Stimulated activated CD8-positive, alpha-beta memory T cell treated with anti-CD3 and anti-CD28 coated beads, Interleukin-7, amount 100 ng/mL, for 24 hours (primary cell): ENCODE measurements around the gene L1CAM.

Source experiments
- DNase-seq: peaks from one replicate; pipeline ENCODE4 v3.0.0-alpha.2; 2020; ENCODE audit warnings: low read depth

The L1CAM gene

DNA sequence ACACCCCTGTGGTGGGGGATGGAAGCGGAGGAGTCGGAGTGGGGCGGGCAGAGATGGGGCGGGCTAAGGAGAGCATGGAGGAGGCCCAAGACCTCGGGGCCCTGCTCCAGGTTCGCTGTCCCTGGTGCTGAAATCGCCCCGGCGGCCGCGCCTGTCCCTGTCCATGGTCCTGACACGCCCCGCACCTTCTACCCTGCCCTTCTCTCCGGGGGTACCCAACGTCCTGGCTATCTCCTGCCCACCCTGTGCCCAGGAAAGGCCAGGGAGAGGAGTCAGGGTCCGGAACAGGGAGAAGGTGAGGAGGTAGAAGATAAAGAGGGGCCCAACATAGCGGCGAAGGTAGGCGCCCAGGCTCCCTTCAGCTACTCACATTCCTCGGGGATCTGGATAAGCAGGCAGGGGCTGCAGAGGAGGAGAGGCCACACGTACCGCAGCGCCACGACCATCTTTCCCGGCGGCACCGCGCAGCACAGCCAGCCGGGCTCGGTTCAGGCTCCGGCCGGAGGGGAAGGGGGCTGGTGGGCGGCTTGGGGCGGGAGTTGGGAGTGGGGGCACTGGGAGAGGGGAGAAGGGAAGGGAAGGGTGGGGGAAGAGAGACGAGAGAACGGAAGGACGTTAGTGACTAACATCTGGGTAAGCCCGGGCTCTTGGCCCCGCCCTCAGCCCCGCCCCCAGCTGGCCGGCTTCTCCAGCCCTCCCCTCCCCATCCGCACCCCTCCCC is 10.4 kb downstream of the L1CAM start:
- DNase-seq, result peak; percentile 37

DNA sequence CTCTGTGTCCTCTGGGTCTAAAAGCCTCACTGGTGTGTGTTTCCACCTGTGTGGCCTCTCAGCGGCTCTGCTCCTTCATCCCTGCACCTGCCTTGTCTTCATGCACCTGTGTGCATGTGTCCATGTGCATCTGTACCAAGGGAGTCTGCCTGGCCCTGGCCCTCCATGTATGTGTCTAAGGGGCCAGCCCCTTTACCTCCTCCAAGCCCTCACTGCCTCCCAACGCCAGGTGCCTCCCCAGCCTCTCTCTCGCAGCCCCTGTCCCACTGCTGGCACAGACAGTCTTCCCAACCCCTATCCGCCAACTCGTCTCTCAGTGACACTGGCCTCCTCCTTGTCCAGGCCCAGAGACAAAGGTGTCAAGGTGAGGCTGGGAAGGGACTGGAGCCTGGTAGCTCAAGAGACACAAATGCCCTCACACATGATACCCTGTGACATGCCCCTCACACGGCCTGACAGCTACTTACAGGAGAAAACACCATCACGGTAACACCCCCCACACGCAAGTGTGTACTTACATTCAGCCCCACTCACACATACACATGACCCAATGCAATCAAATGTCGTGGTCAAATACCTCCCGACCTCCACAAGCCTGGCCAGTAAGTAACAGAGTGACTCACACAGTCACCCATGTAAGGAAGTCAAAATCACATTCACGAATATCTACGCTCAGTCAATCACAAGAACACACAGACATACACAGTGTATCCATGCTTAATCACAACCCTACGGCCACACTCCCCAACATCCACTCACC is 11.4 kb downstream of the L1CAM start:
- no peak for DNase-seq

DNA sequence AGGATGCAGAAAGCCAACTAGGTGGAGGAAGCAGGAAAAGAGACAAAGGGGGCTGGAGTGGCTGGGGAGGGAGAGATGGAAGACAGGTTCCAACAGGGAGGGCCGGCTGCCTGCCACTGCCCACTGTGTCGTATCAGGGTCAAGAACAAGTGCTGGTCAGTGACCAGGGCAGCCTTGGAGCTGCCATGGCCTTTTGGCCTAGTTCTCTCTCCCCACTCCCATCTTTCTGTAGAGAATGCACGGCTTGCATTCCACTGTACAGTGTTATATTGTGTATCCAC is 11.9 kb downstream of the L1CAM start:
- no peak for DNase-seq

GRCh38 chrX:153873282-153874084 is 12.5 kb downstream of the L1CAM start:
- DNase-seq, result no peak

DNA sequence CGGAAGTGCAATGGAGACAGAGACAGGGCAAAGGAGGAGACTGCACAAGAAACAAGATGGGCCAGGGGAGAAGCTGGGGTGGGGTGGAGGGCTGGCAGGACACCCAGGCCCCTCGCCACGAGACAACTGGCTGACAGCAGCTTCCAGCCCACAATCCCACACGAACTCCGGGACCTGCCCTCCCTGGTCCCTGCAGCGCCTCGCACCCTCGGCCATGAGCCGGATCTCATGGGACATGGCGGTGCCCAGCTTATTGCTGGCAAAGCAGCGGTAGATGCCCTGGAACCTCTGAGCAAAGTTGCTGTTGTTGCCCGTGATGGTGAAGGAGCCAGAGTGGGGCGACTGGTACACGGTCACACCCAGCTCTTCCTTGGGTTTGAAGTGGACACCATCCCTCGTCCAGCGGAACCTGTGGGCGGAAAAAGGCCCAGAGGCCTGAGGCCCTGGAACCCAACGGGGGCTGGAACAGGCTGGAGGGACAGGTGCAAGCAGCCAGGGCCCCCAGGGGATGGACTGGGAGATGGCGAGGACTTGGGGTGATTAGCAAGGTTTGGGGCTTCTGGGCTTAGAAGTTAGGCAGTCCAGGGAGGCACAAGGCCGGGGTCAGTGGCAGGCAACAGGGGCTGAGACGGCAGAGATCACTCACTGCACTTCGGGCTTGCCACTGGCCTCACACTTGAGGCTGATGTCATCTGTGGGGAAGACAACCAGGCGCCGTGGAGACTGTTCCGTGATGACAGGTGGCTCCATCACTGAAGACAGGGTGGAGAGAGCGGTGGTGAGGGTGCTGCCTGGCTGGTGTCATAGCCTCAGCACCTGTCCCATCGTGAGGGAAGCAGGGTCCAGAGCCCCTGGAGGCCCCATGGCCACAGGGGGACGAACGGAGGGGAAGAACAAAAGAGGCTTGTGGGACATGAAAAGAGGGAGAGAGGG is 13.8 kb downstream of the L1CAM start:
- no peak for DNase-seq

DNA sequence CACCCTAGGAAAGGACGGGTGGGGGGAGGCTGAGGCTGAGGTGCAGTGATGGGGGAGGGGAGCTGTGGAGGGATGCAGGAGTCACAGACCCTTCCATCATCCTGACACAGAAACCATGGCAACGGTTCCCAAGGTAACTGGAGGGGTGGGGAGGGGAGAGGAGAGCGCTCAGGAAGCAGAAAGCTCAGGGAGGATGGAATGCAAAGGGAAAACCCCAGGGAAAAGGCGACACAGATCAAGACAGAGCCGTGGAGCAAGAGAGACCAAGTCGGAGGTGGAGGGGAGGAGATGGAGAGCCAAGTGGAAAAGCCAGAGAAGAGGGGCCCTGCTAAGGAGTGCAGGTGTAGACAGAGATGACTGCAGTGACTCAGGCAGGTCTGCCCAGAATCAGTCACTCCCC is 14.5 kb downstream of the L1CAM start:
- no peak for DNase-seq

DNA sequence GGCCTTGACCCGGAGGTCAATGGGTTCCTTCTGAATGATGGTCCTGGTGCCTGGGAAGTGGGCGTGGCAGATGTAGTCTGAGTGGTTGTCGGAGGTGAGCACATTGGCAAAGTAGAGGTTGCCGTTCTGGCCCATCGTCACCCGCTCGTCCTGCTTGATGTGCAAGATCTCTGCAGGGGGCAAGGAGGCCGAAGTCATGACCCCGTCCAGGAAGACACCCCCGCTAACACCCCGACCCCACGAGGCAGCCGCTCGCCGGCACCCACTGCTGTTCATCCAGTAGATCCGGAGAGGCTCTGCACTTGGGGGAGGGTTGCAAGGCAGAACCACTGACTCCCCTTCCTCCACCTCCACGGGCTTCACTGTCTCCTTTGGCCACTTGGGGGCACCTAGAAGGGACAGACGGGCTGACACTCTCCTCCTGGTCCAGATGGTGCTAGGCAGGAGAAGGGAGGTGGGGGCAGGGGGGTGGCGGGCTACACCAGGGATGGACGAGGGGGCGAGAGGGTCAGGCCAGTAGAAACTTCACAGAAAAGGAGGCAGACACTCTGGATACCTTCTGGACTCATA is 15.1 kb downstream of the L1CAM start:
- DNase-seq, result no peak

GRCh38 chrX:153870288-153870690 is 15.7 kb downstream of the L1CAM start:
- DNase-seq, result no peak

DNA sequence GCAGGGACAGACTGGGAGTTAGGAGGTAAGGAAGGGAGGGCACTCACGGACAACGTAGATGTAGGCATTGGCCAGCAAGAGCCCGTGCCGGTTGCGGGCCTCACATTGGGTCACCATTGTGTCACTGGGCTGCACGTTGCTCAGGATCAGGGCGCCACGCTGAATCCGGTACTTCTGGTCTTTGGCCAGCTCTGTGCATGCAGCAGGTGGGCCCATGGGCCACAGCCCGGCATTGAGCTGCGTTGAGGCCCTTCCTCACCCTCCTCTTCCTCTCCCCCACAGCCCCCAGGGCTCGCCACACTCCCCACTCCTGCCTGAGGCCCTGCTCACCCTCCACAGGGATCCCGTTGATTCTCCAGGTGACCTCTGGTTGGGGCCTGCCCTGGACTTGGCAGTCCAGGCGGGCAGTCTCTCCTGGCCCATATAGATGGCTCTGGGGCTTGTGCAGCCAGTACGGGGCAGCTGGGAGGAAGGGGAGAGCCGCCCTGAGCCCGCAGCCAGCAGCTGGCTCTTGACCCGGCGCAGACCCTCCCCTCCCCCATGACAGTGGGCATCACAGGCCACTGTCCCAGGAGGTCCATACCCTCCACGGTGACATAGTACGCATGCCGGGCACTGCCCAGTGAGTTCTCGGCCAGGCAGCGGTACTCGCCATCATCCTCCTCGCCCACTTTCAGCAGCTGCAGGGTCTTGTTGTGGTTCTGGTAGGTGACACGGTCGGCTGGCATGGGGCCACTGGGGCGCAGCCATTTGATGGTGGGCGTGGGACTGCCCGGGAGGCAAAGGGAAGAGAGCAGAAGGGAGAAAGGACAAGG is 16.3 kb downstream of the L1CAM start:
- no peak for DNase-seq

DNA sequence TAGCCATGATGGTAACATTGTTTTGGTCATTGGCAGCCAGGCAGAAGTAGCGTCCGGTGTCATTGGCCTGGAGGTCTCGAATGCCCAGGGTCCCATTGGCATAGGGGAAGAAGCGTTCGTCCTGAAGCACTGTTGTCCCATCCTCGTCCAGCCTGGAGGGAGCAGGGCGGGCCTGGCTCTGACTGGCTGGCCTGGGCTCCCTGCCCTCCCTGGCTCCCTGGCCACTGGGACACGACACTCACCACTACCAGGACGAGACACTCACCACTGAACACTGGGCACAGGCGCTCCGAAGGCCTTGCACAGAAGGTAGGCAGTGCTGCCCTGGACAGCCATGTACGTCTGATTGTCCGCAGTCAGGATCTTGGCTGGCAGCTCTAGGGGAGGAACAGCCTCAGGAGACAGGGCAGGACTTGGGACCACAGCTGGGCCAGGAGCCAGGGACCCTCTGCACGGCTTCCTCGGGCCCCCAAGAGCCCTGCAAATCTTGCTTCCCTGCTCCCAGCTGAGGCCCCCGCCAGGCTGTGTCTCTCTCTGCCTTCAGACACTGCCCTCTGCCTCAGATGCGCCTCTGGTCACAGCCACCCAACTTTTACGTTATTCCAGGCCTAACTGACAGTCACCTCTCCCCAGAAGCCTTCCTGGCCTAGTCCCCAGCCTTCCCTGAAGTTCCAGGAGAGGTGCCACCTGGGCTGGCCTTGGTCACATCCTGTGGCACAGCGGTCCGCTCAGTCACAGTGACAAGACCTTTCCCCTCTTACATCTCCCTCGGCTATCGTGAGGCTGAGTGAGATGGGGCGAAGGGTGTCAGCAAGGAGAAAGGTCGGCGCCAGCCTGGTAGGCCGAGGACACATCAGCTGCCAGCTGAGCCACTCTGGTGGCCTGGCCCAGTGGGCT is 17.1 kb downstream of the L1CAM start:
- no peak for DNase-seq

- no peak for DNase-seq
These were observed 18.3 kb downstream of the L1CAM start for GRCh38 chrX:153867671-153868070.

GRCh38 chrX:153867139-153867538 is 18.8 kb downstream of the L1CAM start:
- DNase-seq, result no peak

DNA sequence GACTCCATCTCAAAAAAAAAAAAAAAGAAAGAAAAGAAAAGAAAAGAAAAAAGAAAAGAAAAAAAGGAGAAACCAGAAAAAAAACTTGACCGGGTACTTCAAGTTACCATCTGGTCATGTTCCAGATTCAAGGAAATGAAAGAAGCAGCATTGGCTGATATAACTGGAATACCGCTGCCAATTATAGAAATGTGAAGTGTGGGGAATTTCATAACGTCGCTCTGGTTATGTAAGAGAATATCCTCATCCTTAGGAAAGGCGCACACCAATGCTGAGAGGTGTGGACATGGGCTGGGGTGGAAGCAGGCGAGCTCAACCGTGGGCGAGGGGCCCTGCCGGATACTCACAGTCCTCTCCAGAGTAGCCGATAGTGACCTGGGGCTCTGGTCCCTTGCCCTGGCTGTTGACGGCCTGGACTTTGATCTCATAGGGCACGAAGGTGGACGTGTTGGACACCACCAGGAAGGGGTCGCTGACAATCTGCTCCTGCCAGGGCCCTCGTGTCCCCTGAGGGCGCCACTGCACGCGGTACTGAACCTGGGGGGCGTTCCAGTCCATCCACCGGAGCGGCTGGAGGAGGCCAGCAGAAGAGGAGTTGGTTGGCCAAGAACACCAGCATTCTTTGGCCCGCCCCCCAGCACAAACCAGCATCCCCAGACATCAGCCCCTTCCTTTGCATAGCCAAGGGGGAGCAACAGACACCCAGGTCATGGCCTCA is 19.5 kb downstream of the L1CAM start:
- DNase-seq, result no peak

- DNase-seq, result no peak
These were observed 20.3 kb downstream of the L1CAM start for GRCh38 chrX:153865685-153866084.

DNA sequence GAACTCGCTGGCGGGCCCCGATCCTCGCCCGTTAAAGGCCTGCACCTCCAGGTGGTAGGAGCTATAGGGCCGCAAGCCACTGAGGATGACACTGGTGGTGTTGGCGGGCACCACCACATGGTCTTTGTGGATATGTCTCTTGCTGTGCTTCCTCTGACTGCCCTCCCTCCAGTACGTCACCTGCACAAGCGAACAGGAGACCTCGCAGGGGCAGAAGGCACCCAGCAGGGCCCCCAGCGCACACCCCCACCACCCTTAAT is 20.7 kb downstream of the L1CAM start:
- no peak for DNase-seq

- no peak for DNase-seq
These were observed 21.2 kb downstream of the L1CAM start for GRCh38 chrX:153864561-153865320.

DNA sequence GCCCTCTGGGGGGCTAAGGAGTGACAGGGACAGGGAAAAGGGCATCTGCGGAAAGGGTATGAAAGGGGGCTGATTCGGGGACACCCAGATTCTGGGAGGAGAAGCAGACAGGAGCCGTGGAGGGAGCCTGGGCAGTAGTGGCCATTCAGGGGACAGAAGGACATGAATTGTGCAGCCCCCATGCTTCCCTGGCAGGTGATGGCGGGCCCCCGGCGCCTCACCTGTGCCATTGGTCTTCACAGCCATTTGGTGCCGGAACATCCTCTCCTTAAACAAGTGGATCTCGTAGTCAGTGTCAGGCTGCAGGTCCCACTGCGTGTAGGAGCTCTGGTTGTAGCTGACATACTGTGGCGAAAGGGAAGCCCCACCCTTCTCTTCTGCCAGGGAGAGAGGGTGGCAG is 21.9 kb downstream of the L1CAM start:
- no peak for DNase-seq

GRCh38 chrX:153863251-153863991 is 22.6 kb downstream of the L1CAM start:
- no peak for DNase-seq
